Neuronal stem cell (in vitro differentiated cells): ENCODE measurements around the gene ASPDH.
A peak's percentile ranks its signal among the peaks of the same experiment; 100 is the strongest.

Experiments used
- DNase-seq: peaks from one replicate; pipeline ENCODE4 v3.0.0-alpha.2; 2013; ENCODE audit warnings: low spot score
- H2AFZ ChIP-seq: one replicate; pipeline ENCODE4 v1.6.1; 2013; ENCODE audit warnings: mild to moderate bottlenecking, low read length, inconsistent platforms
- H2AK5ac ChIP-seq: 2 replicates; pipeline ENCODE4 v1.6.1; 2013; ENCODE audit warnings: low read depth, mild to moderate bottlenecking, inconsistent platforms, low read length, moderate library complexity, mixed read lengths
- H2BK120ac ChIP-seq: 2 replicates; pipeline ENCODE4 v1.6.1; 2013; ENCODE audit warnings: low read depth, mild to moderate bottlenecking, inconsistent platforms, low read length, moderate library complexity, mixed read lengths
- H2BK12ac ChIP-seq: one replicate; pipeline ENCODE4 v1.6.1; 2013; ENCODE audit warnings: low read length, inconsistent platforms
- H2BK15ac ChIP-seq: 2 replicates; pipeline ENCODE4 v1.6.1; 2013; ENCODE audit warnings: mild to moderate bottlenecking, low read length, inconsistent platforms, mixed read lengths
- H2BK5ac ChIP-seq: one replicate; pipeline ENCODE4 v1.6.1; 2013; ENCODE audit warnings: inconsistent platforms, mild to moderate bottlenecking, low read length, moderate library complexity
- H3K14ac ChIP-seq: one replicate; pipeline ENCODE4 v1.6.1; 2013; ENCODE audit warnings: low read length, inconsistent platforms
- H3K18ac ChIP-seq: 2 replicates; pipeline ENCODE4 v1.6.1; 2013; ENCODE audit warnings: low read length, inconsistent platforms
- H3K23ac ChIP-seq: 2 replicates; pipeline ENCODE4 v1.6.1; 2013; ENCODE audit warnings: low read depth, mild to moderate bottlenecking, mixed read lengths, low read length, inconsistent platforms; ENCODE audit not compliant: poor library complexity
- H3K27ac ChIP-seq: replicated peaks from 3 replicates; pipeline ENCODE4 v1.5.1; 2013; ENCODE audit warnings: low read length, inconsistent platforms
- H3K27me3 ChIP-seq, 3 experiments: 2 replicates each; pipeline ENCODE4 v1.6.1; 2013; ENCODE audit warnings: low read length in 3 of 3, mild to moderate bottlenecking in 2 of 3, inconsistent platforms in 1 of 3, low read depth in 1 of 3, mixed read lengths in 1 of 3, moderate library complexity in 1 of 3; ENCODE audit not compliant: control insufficient read depth in 3 of 3, insufficient read depth in 3 of 3
- H3K36me3 ChIP-seq, 2 donors: replicated peaks in 1 of 2; 2 replicates each; pipeline ENCODE4 v1.6.1; 2013; ENCODE audit warnings: low read length in 2 of 2; ENCODE audit not compliant: control insufficient read depth in 2 of 2, insufficient read depth in 2 of 2
- H3K4ac ChIP-seq: 2 replicates; pipeline ENCODE4 v1.6.1; 2013; ENCODE audit warnings: inconsistent platforms, mild to moderate bottlenecking, low read length, moderate library complexity
- H3K4me1 ChIP-seq, 2 donors: 1 replicate in 1 of 2; 2 replicates in 1 of 2; pipeline ENCODE4 v1.6.1; 2013; ENCODE audit warnings: low read length in 2 of 2, low read depth in 1 of 2; ENCODE audit not compliant: control insufficient read depth in 2 of 2, insufficient read depth in 1 of 2
- H3K4me2 ChIP-seq: one replicate; pipeline ENCODE4 v1.6.1; 2013; ENCODE audit warnings: mild to moderate bottlenecking, low read length, inconsistent platforms; ENCODE audit not compliant: insufficient read depth, poor library complexity, severe bottlenecking
- H3K4me3 ChIP-seq, 2 donors: 2 replicates each; pipeline ENCODE4 v1.5.1; 2013; ENCODE audit warnings: low read length in 2 of 2, mild to moderate bottlenecking in 2 of 2, inconsistent platforms in 1 of 2, moderate library complexity in 1 of 2
- H3K79me1 ChIP-seq: one replicate; pipeline ENCODE4 v1.6.1; 2013; ENCODE audit warnings: low read depth, mild to moderate bottlenecking, inconsistent platforms, low read length, moderate library complexity
- H3K9ac ChIP-seq: one replicate; pipeline ENCODE4 v1.6.1; 2013; ENCODE audit warnings: mild to moderate bottlenecking, low read depth, low read length, inconsistent platforms; ENCODE audit not compliant: poor library complexity
- H3K9me3 ChIP-seq, 2 donors: replicated peaks in 1 of 2; 2 replicates each; pipeline versions ENCODE3 to v1.6.1; 2013; ENCODE audit warnings: low read length in 2 of 2, mild to moderate bottlenecking in 2 of 2, inconsistent platforms in 1 of 2, low read depth in 1 of 2, mixed read lengths in 1 of 2, moderate library complexity in 1 of 2; ENCODE audit not compliant: control insufficient read depth in 2 of 2, insufficient read depth in 1 of 2
- H4K8ac ChIP-seq: one replicate; pipeline ENCODE4 v1.6.1; 2013; ENCODE audit warnings: low read depth, mild to moderate bottlenecking, inconsistent platforms, low read length, moderate library complexity
- H4K91ac ChIP-seq: one replicate; pipeline ENCODE4 v1.6.1; 2013; ENCODE audit warnings: low read length, low read depth, mild to moderate bottlenecking, inconsistent platforms; ENCODE audit not compliant: poor library complexity
- WGBS, 2 donors: extraction: QIAGEN DNeasy Blood & Tissue Kit; methylation state at CpG; one replicate each; pipeline ENCODE4 v1.1.7; 2013; ENCODE audit warnings: missing lambda C conversion rate in 2 of 2, mixed read lengths in 1 of 2; ENCODE audit not compliant: insufficient read length in 2 of 2, insufficient replicate concordance in 1 of 2; ENCODE audit errors: extremely low coverage in 2 of 2; 5-methylcytosine and 5-hydroxymethylcytosine counted together

ASPDH gene

DNA sequence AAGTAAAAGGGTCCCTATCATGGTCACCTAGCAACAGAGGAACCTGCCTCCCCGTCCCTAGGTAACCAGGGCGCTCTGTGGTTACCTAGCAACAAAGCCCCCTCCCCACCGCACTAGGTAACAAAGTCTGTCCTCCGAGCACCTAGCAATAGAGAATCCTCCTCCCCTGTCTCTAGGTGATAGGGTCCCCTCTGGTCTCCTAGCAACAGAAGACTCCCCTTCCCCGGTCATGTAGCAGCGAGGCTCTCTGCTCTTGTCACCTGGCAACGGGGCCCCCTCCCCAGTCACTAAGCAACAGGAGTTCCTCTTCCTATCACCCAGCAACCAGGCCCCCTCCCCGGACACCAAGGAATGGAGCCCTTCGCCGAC, 3.0 kb downstream of the ASPDH start:
- no peak overlapping the region for H2AK5ac ChIP-seq
- peak overlapping the region; percentile 30 for H3K9ac ChIP-seq
- peak overlapping the region; percentile 57 to 77 for H3K4me3 ChIP-seq
- peak overlapping the region; percentile 2 for H2BK120ac ChIP-seq
- no peaks in the 10 kb centered on the region for H3K9me3 ChIP-seq
- H2BK12ac ChIP-seq, result no peak overlapping the region
- peak overlapping the region; percentile 49 for H2BK5ac ChIP-seq
- H3K14ac ChIP-seq, result no peak overlapping the region
- H3K4me1 ChIP-seq, result peaks cover 26 to 46% of the 10 kb centered on the region in 2 donors
- H4K91ac ChIP-seq, result no peak overlapping the region
- no peaks in the 10 kb centered on the region for H3K79me1 ChIP-seq
- H3K27ac ChIP-seq, result peak overlapping the region; percentile 56
- no peaks in the 10 kb centered on the region for H3K27me3 ChIP-seq
- peak overlapping the region; percentile 87 for H3K4me2 ChIP-seq
- peaks cover 0 to 3% of the 10 kb centered on the region in 2 donors for H3K36me3 ChIP-seq
- DNase-seq, result no peak
- no peak overlapping the region for H2BK15ac ChIP-seq
- no CpG with 5 or more reads among the region's 10 CpGs for WGBS, 2 donors
- no peak overlapping the region for H3K4ac ChIP-seq
- peak overlapping the region; percentile 85 for H3K23ac ChIP-seq
- peak overlapping the region; percentile 88 for H2AFZ ChIP-seq
- H3K18ac ChIP-seq, result peak overlapping the region; percentile 70
- H4K8ac ChIP-seq, result no peak overlapping the region

DNA sequence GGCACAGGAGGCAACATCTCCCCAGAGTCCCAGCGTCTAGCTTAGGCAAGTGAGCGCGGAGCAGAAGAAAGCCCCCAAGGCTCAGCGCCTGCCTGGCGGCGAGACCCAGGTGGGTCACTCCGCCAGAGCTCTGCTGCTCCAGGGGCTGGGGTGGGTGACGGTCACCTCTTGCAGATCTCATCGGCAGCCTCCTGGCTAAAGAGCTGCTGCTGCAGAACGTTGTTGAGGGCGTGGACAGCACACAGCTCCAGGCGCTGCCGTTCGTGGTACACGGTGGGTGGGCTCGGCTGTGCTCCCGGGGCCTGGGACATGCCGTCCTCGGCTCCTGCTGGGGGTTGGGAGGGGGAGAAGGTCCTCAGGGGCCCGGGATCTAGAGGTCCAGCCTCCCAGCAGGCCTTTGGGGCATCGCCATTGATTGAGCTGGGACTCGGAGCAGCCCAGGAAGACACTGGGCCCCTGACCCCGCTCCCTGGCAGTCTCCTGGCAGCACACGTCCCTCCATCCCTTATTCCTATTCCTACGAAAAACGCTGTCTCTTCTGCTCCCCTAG, 3.5 kb downstream of the ASPDH start:
- Histone ChIP-seq H3K9ac (no peak overlapping the region), H3K4me3 (peak overlapping the region in 1 of 2 donors; percentile 57), H2AK5ac (peak overlapping the region; percentile 49), H2BK5ac (peak overlapping the region; percentile 49), H3K36me3 (no peaks in the 10 kb centered on the region), H3K27ac (no peak overlapping the region), H2BK12ac (no peak overlapping the region), H3K14ac (no peak overlapping the region), H3K4ac (no peak overlapping the region), H3K18ac (peak overlapping the region; percentile 68), H4K91ac (no peak overlapping the region), H3K27me3 (no peaks in the 10 kb centered on the region), H3K4me1 (peaks cover 26 to 46% of the 10 kb centered on the region in 2 donors), H3K4me2 (no peak overlapping the region), H2BK15ac (no peak overlapping the region), H3K79me1 (no peaks in the 10 kb centered on the region), H2BK120ac (peak overlapping the region; percentile 2), H4K8ac (no peak overlapping the region), H2AFZ (peak overlapping the region; percentile 88), H3K9me3 (no peaks in the 10 kb centered on the region), H3K23ac (no peak overlapping the region)
- WGBS, 2 donors, result no CpG with 5 or more reads among the region's 26 CpGs
- DNase-seq, result no peak

DNA sequence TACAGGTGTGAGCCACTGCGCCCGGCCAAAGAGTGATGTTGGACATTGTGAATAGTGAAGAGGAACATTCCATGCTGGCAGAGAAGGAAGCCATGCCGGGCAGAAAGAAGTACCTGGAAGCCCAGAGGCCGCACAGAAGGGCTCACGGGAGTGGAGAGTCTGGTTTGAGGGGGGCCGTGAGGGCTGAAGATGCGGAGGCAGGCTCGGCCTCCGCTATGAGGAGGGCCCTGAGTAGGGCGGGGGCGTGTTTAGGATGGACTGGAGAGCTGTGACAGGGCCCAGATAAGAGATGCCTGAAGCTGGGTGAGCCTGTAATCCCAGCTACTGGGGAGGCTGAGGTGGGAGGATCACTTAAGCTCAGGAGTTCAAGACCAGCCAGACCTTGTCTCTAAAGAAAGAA, 4.3 kb downstream of the ASPDH start:
- Histone ChIP-seq H3K4ac (no peak overlapping the region), H3K79me1 (no peaks in the 10 kb centered on the region), H3K14ac (no peak overlapping the region), H2AK5ac (peak overlapping the region; percentile 15), H2BK120ac (no peak overlapping the region), H3K4me1 (peaks cover 21 to 43% of the 10 kb centered on the region in 2 donors), H3K27me3 (no peaks in the 10 kb centered on the region), H3K9ac (no peak overlapping the region), H2BK5ac (no peak overlapping the region), H3K9me3 (no peaks in the 10 kb centered on the region), H2BK15ac (no peak overlapping the region), H3K27ac (no peak overlapping the region), H4K91ac (no peak overlapping the region), H3K4me2 (no peak overlapping the region), H2AFZ (no peak overlapping the region), H3K36me3 (no peaks in the 10 kb centered on the region), H2BK12ac (no peak overlapping the region), H4K8ac (no peak overlapping the region), H3K23ac (no peak overlapping the region), H3K4me3 (no peak overlapping the region), H3K18ac (no peak overlapping the region)
- no CpG with 5 or more reads among the region's 11 CpGs for WGBS, 2 donors
- DNase-seq, result no peak

DNA sequence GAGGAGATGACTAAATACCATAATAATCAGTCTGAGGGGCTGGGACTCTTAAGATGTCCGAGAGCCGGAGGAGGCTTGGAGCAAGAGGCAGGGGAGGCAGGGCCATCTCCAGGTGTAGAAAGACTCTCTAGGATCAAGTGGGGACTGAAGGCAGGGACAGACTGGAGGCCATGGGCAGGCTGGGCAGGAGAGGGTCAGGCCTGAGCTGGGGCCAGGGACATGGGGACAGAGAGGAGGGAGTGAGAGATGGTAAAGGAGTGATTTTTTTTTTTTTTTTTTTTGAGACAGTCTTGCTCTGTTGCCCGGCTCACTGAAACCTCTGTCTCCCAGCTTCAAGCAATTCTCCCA, 4.9 kb downstream of the ASPDH start:
- H2AFZ ChIP-seq, result no peak overlapping the region
- no peak overlapping the region for H2BK12ac ChIP-seq
- H3K4ac ChIP-seq, result no peak overlapping the region
- no peak overlapping the region for H2BK120ac ChIP-seq
- peaks cover 15 to 37% of the 10 kb centered on the region in 2 donors for H3K4me1 ChIP-seq
- H4K91ac ChIP-seq, result no peak overlapping the region
- H4K8ac ChIP-seq, result no peak overlapping the region
- no peak for DNase-seq
- H2BK5ac ChIP-seq, result no peak overlapping the region
- WGBS, 2 donors, result no CpG with 5 or more reads among the region's 3 CpGs
- H3K27me3 ChIP-seq, result no peaks in the 10 kb centered on the region
- H3K36me3 ChIP-seq, result no peaks in the 10 kb centered on the region
- H3K27ac ChIP-seq, result no peak overlapping the region
- no peak overlapping the region for H2BK15ac ChIP-seq
- H3K79me1 ChIP-seq, result no peaks in the 10 kb centered on the region
- H3K9me3 ChIP-seq, result no peaks in the 10 kb centered on the region
- no peak overlapping the region for H3K9ac ChIP-seq
- no peak overlapping the region for H3K4me2 ChIP-seq
- no peak overlapping the region for H3K4me3 ChIP-seq
- no peak overlapping the region for H3K23ac ChIP-seq
- no peak overlapping the region for H3K14ac ChIP-seq
- H2AK5ac ChIP-seq, result no peak overlapping the region
- no peak overlapping the region for H3K18ac ChIP-seq
